Ovary (tissue), 3 donors: ENCODE results near the gene USP48.

ENCODE experiments used
- EP300 ChIP-seq: sonication (generic); formaldehyde crosslinking; IDR thresholded peaks from one replicate; pipeline ENCODE4 v1.6.1; 2017; ENCODE audit warnings: antibody characterized with exemption
- POLR2A ChIP-seq: fragments of 450-650 bp; IDR thresholded peaks from one replicate; pipeline ENCODE4 v1.6.1; 2017; ENCODE audit warnings: antibody characterized with exemption, mild to moderate bottlenecking, moderate library complexity
- TF ChIP-seq, protein P1 (sequence below), 3 donors: fragments of 450-650 bp in 2 of 3; fragments of 200-600 bp in 1 of 3; IDR thresholded peaks; one replicate each; pipeline versions ENCODE4 v1.5.1 to v1.8.0; 2016 to 2022; ENCODE audit warnings: antibody characterized with exemption in 3 of 3, mild to moderate bottlenecking in 1 of 3
- donor health status: DM: no; HTN: no; CAD: no.

DNA sequence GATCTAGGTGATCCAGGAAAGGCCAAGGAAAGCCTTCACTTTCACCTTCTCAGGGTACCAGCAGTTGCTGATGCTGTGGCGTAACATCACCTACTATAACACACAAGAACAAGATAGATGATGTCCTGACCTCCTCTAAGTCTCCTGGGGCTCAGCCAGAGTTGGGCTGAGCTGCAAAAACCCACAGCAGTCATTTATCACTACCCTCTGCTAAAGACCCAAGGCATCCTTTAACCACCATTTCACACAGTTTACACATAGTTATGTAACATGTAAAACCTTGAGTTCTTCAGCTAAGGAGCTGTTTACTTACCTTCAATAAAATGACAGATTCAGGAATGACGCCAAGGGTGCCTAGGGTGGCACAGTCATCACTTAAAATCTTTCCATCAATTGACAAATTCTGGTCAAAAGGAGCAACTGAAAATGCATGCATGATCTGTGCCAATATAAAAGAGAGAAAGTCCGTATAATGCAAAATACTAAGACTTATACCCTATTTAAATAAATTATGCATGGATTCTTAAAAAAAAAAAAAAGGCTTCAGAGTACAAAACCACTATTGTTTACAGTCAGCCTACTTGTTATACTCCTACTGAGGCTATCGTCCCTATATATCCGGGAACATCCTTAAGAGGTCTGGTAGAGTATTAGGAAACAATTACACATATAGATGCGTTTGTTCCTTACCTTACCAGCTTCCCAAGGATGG is 93.1 kb downstream of the USP48 start:
- TF ChIP-seq POLR2A (no peak), EP300 (no peak)
- TF ChIP-seq, protein P1, sequence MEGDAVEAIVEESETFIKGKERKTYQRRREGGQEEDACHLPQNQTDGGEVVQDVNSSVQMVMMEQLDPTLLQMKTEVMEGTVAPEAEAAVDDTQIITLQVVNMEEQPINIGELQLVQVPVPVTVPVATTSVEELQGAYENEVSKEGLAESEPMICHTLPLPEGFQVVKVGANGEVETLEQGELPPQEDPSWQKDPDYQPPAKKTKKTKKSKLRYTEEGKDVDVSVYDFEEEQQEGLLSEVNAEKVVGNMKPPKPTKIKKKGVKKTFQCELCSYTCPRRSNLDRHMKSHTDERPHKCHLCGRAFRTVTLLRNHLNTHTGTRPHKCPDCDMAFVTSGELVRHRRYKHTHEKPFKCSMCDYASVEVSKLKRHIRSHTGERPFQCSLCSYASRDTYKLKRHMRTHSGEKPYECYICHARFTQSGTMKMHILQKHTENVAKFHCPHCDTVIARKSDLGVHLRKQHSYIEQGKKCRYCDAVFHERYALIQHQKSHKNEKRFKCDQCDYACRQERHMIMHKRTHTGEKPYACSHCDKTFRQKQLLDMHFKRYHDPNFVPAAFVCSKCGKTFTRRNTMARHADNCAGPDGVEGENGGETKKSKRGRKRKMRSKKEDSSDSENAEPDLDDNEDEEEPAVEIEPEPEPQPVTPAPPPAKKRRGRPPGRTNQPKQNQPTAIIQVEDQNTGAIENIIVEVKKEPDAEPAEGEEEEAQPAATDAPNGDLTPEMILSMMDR (IDR thresholded peaks at IDR 0.05), result no peak
